NCI-H510A treated with DMSO at 0.1 percent for 48 hours (cell line): Measurements from ENCODE around the gene ERCC6L.
A peak's percentile ranks its signal among the peaks of the same experiment; 100 is the strongest.

Experiments
- DNase-seq: peaks from one replicate; lab custom pipeline; 2025; lab: John Stamatoyannopoulos, UW

Gene ERCC6L

GRCh38 chrX:72238721-72239475, at the start of gene ERCC6L:
Gene ERCC6L, minus strand, starts transcription at chrX:72239027. Its CDS starts 116 bp downstream, at chrX:72238911.
- peak; percentile 75 for DNase-seq

GRCh38 chrX:72282302-72282701, 43.5 kb upstream of the ERCC6L start:
- DNase-seq: no peak

- DNase-seq: no peak
These were observed 41.6 kb upstream of the ERCC6L start for GRCh38 chrX:72280321-72280845.

GRCh38 chrX:72276478-72276953, 37.7 kb upstream of the ERCC6L start:
- no peak for DNase-seq

- DNase-seq: no peak
These were observed 35.7 kb upstream of the ERCC6L start for GRCh38 chrX:72274526-72274925.

- DNase-seq: no peak
These were observed 34.9 kb upstream of the ERCC6L start for GRCh38 chrX:72273718-72274117.

- no peak for DNase-seq
These were observed 34.0 kb upstream of the ERCC6L start for GRCh38 chrX:72272868-72273267.

- DNase-seq: no peak
These were observed 33.0 kb upstream of the ERCC6L start for GRCh38 chrX:72271812-72272211.

- no peak for DNase-seq
These were observed 32.4 kb upstream of the ERCC6L start for GRCh38 chrX:72271091-72271788.

- DNase-seq: no peak
These were observed 31.6 kb upstream of the ERCC6L start for GRCh38 chrX:72270316-72270866.

GRCh38 chrX:72269671-72270251, 30.9 kb upstream of the ERCC6L start:
- DNase-seq: no peak

- DNase-seq: no peak
These were observed 30.0 kb upstream of the ERCC6L start for GRCh38 chrX:72268597-72269365.

- no peak for DNase-seq
These were observed 26.4 kb upstream of the ERCC6L start for GRCh38 chrX:72265263-72265662.

GRCh38 chrX:72262077-72262476, 23.2 kb upstream of the ERCC6L start:
- DNase-seq: peak; percentile 20

- no peak for DNase-seq
These were observed 21.6 kb upstream of the ERCC6L start for GRCh38 chrX:72260448-72260847.

- no peak for DNase-seq
These were observed 19.3 kb upstream of the ERCC6L start for GRCh38 chrX:72258174-72258573.

GRCh38 chrX:72255864-72256263, 17.0 kb upstream of the ERCC6L start:
- no peak for DNase-seq

- peak; percentile 58 for DNase-seq
These were observed 16.6 kb upstream of the ERCC6L start for GRCh38 chrX:72255445-72255844.

- DNase-seq: no peak
These were observed 16.0 kb upstream of the ERCC6L start for GRCh38 chrX:72254816-72255215.

GRCh38 chrX:72253686-72254085, 14.9 kb upstream of the ERCC6L start:
- no peak for DNase-seq

- peak; percentile 74 for DNase-seq
These were observed 8.5 kb upstream of the ERCC6L start for GRCh38 chrX:72247206-72247942.
